Brain microvascular endothelial cell (primary cell): ENCODE data around the gene PTPRO.

Experiments used
- DNase-seq: peaks from one replicate; pipeline ENCODE4 v3.0.0-alpha.2; 2020
- H3K27ac ChIP-seq: fragments of 250-450 bp; sonication (Bioruptor Pico); 2 replicates; pipeline ENCODE4 v1.5.1; 2020; ENCODE audit warnings: mild to moderate bottlenecking, moderate library complexity
- H3K27me3 ChIP-seq: fragments of 250-450 bp; sonication (Bioruptor Pico); replicated peaks from 2 replicates; pipeline ENCODE4 v1.5.1; 2020; ENCODE audit warnings: mild to moderate bottlenecking
- H3K36me3 ChIP-seq: fragments of 250-450 bp; sonication (Bioruptor Pico); replicated peaks from 2 replicates; pipeline ENCODE4 v1.5.1; 2020; ENCODE audit warnings: mild to moderate bottlenecking
- H3K4me3 ChIP-seq: 2 replicates; pipeline ENCODE4 v1.5.1; 2011; ENCODE audit warnings: low read depth, mild to moderate bottlenecking, control low read depth, low read length, moderate library complexity
- CTCF ChIP-seq: IDR thresholded peaks from 2 replicates; pipeline ENCODE4 v1.5.1; 2011; ENCODE audit warnings: low read depth, mild to moderate bottlenecking, moderate library complexity, low read length, control low read depth, inconsistent platforms; ENCODE audit errors: missing control alignments
- in situ Hi-C: cut with HindIII; loops from 2 replicates; pipeline ENCODE4 v1.10.0; 2017; ENCODE audit warnings: low sequenced_read_pairs, low pct_ligation_motif_present

Gene PTPRO

GRCh38 chr12:15474766-15475165, 152.5 kb downstream of the PTPRO start:
- in situ Hi-C loops, result no loop called here
- Histone ChIP-seq H3K27ac (no peak overlapping the region), H3K4me3 (no peak overlapping the region), H3K36me3 (no peaks in the 10 kb centered on the region), H3K27me3 (no peaks in the 10 kb centered on the region)
- TF ChIP-seq CTCF, result no peak
- no peak for DNase-seq

GRCh38 chr12:15477761-15478160, 155.5 kb downstream of the PTPRO start:
- Histone ChIP-seq H3K27ac (no peak overlapping the region), H3K27me3 (no peaks in the 10 kb centered on the region), H3K36me3 (no peaks in the 10 kb centered on the region), H3K4me3 (no peak overlapping the region)
- in situ Hi-C loops, result no loop called here
- TF ChIP-seq CTCF, result no peak
- DNase-seq, result no peak

GRCh38 chr12:15481846-15482245, 159.5 kb downstream of the PTPRO start:
- H3K27me3 ChIP-seq, result no peaks in the 10 kb centered on the region
- in situ Hi-C loops, result no loop called here
- no peak overlapping the region for H3K4me3 ChIP-seq
- H3K36me3 ChIP-seq, result no peaks in the 10 kb centered on the region
- no peak overlapping the region for H3K27ac ChIP-seq
- TF ChIP-seq CTCF, result no peak
- no peak for DNase-seq

- TF ChIP-seq CTCF, result no peak
- no peak for DNase-seq
- H3K36me3 ChIP-seq, result no peaks in the 10 kb centered on the region
- no peaks in the 10 kb centered on the region for H3K27me3 ChIP-seq
- no peak overlapping the region for H3K27ac ChIP-seq
- in situ Hi-C loops, result no loop called here
- no peak overlapping the region for H3K4me3 ChIP-seq
These were observed 163.2 kb downstream of the PTPRO start for GRCh38 chr12:15485466-15485865.

- H3K27me3 ChIP-seq, result no peaks in the 10 kb centered on the region
- H3K27ac ChIP-seq, result no peak overlapping the region
- in situ Hi-C loops, result no loop called here
- DNase-seq, result no peak
- no peak for TF ChIP-seq CTCF
- H3K4me3 ChIP-seq, result no peak overlapping the region
- no peaks in the 10 kb centered on the region for H3K36me3 ChIP-seq
These were observed 164.6 kb downstream of the PTPRO start for GRCh38 chr12:15486859-15487258.

DNA sequence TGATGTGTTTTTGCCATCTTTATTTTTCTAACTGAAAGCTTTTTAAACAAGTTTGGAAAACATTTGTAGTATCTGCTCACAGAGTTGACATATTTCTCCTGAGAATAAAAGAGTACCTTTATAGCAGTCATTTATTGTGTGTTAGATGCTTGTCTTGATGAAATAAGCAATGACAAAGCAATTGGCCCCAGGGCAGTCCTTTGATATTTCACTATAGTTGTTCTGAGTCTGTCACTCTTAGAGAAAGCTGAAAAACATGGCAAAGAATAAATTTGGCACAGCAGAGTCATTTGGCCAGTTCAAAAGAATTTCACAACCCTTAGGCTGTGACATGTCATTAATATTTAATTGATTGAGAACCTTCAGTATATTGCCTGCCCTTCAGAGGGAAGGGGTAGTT, 166.2 kb downstream of the PTPRO start:
- no peak for DNase-seq
- TF ChIP-seq CTCF, result no peak
- no peak overlapping the region for H3K4me3 ChIP-seq
- H3K27me3 ChIP-seq, result no peaks in the 10 kb centered on the region
- no peak overlapping the region for H3K27ac ChIP-seq
- H3K36me3 ChIP-seq, result no peaks in the 10 kb centered on the region
- in situ Hi-C loops, result no loop called here
